ENCODE data around the gene TSPAN4. TPM values are rescaled to one million over a fixed set of nuclear protein-coding genes. Genes with fewer than 3 reads are reported as not detected.

TSPAN4 gene
- total and polyA plus RNA-seq, 10 of the 15 experiments (the other 5 are each of a cell fraction or from before 2014, with no cell fraction given): 0.37 to 14.0 (median 8.5) TPM; not detected in 1

DNA sequence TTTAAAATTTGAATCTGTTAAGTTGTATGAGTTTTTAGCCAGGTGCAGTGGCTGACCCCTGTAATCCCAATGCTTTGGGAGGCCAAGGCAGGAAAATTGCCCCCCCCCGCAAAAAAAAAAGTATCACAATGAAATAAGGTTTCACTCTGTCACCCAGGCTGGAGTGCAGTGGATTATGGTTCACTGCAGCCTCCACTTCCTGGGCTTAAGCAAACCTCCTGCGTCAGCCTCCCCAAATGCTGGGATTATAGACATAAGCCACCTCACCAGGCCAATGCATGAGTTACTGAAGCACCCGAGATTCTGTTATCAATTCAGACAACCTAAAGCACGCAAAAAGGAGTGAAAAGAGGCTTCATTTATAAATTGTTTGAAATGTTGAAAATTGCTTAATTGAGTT is 70.4 kb downstream of the TSPAN4 start:
- intact Hi-C loops (cut with micrococcal nuclease; ENCODE audit: unreplicated experiment): loop anchor here (5.0 kb wide), 1 partner anchor 71 kb away; the partner anchor contains the start of genes POLR2L and TSPAN4
- TF ChIP-seq, protein P1, sequence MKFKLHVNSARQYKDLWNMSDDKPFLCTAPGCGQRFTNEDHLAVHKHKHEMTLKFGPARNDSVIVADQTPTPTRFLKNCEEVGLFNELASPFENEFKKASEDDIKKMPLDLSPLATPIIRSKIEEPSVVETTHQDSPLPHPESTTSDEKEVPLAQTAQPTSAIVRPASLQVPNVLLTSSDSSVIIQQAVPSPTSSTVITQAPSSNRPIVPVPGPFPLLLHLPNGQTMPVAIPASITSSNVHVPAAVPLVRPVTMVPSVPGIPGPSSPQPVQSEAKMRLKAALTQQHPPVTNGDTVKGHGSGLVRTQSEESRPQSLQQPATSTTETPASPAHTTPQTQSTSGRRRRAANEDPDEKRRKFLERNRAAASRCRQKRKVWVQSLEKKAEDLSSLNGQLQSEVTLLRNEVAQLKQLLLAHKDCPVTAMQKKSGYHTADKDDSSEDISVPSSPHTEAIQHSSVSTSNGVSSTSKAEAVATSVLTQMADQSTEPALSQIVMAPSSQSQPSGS (IDR thresholded peaks at IDR 0.05; ENCODE audit: low read length): no peak
- TF ChIP-seq ZNF24 (IDR thresholded peaks at IDR 0.05): no peak
- TF ChIP-seq NFYA (IDR thresholded peaks at IDR 0.05; ENCODE audit: borderline replicate concordance, low read depth, low read length): no peak
- no peak for TF ChIP-seq NBN (IDR thresholded peaks at IDR 0.05)
- 78% methylated on average over 4 of the region's 4 CpGs for WGBS (ENCODE audit: insufficient coverage, insufficient replicate concordance, low lambda C conversion rate, missing lambda C conversion rate)

DNA sequence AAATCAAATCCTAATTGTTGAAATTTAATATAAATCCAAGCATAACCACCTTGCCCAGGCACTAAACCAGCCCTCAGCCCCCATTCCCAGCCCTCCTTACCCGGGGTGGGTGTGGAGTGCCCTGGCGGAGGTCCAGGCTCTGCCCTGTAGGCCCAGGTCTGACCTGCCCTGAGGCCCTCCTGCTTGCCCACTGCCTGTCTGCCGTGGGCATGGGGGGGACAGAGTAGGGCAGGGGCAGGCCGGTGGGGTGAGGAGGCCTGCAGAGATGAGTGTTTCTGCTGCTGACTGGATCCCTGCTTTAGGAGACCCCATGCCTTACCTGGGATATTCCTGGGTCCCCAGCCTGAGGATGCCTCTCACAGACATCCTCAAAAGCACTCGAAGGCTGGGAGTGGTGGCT is 71.6 kb downstream of the TSPAN4 start:
- Histone ChIP-seq H3K9me3 (replicated peaks; ENCODE audit: control insufficient read depth, insufficient read depth, low read length) (no peaks in the 10 kb centered on the region), H3K9ac (ENCODE audit: control insufficient read depth, insufficient read depth, low read length) (no peak overlapping the region), H2AFZ (ENCODE audit: control insufficient read depth, low read depth, low read length) (no peak overlapping the region), H3K4me1 (ENCODE audit: control insufficient read depth, insufficient read depth, low read length) (peaks cover 4% of the 10 kb centered on the region), H3K27me3 (replicated peaks in 1 of 2; ENCODE audit: control insufficient read depth in 2 of 2, insufficient read depth in 2 of 2, low read length in 1 of 2) (no peaks in the 10 kb centered on the region), H4K20me1 (ENCODE audit: control insufficient read depth, insufficient read depth) (no peaks in the 10 kb centered on the region), H3K27ac (ENCODE audit: control insufficient read depth, insufficient read depth) (no peak overlapping the region), H3K4me3 (no peak overlapping the region), H3K79me2 (ENCODE audit: control insufficient read depth, insufficient read depth, low read length) (peaks cover 14% of the 10 kb centered on the region), H3K36me3 (ENCODE audit: control insufficient read depth in 2 of 2, insufficient read depth in 2 of 2, low read length in 1 of 2) (no peaks in the 10 kb centered on the region), H3K4me2 (ENCODE audit: control insufficient read depth, insufficient read depth) (no peak overlapping the region)
- POLR2A ChIA-PET: no interaction called here
- intact Hi-C loops (cut with micrococcal nuclease; ENCODE audit: unreplicated experiment): loop anchor here (5.0 kb wide), 1 partner anchor 72 kb away; the partner anchor contains the start of genes POLR2L and TSPAN4
- no peak for DNase-seq (ENCODE audit: low read depth, low spot score)
- CTCF ChIA-PET: no interaction called here
- WGBS (ENCODE audit: insufficient coverage, insufficient replicate concordance, low lambda C conversion rate, missing lambda C conversion rate): 41% methylated on average over 5 of the region's 5 CpGs
- in situ Hi-C loops (cut with MboI): no loop called here
- RAD21 ChIA-PET (ENCODE audit: unreplicated experiment): no interaction called here
- SMC1A ChIA-PET (ENCODE audit: uncharacterized antibody, unreplicated experiment): no interaction called here
- BruUV-seq (replicated peaks): no TSS peak
- no peak for ATAC-seq
- FAIRE-seq: no peak
- TF ChIP-seq NR2C2 (IDR thresholded peaks at IDR 0.05; ENCODE audit: borderline replicate concordance, control insufficient read depth, insufficient read length, low read depth) (no peak), EP300 (IDR thresholded peaks at IDR 0.05; ENCODE audit: borderline replicate concordance in 1 of 2, control insufficient read depth in 1 of 2, low read depth in 2 of 2, low read length in 2 of 2) (no peak), SREBF1 (IDR thresholded peaks at IDR 0.05; ENCODE audit: low read length) (no peak), SIN3A (IDR thresholded peaks at IDR 0.05; ENCODE audit: low read depth, low read length) (no peak), ESRRA (IDR thresholded peaks at IDR 0.05; ENCODE audit: low read length) (no peak), CBX3 (IDR thresholded peaks at IDR 0.05; ENCODE audit: borderline replicate concordance, low read depth) (no peak), ZZZ3 (IDR thresholded peaks at IDR 0.05; ENCODE audit: control insufficient read depth, insufficient read length, low read depth) (no peak), ATF7 (IDR thresholded peaks at IDR 0.05; ENCODE audit: low read depth) (no peak)
- TF ChIP-seq, protein P2, sequence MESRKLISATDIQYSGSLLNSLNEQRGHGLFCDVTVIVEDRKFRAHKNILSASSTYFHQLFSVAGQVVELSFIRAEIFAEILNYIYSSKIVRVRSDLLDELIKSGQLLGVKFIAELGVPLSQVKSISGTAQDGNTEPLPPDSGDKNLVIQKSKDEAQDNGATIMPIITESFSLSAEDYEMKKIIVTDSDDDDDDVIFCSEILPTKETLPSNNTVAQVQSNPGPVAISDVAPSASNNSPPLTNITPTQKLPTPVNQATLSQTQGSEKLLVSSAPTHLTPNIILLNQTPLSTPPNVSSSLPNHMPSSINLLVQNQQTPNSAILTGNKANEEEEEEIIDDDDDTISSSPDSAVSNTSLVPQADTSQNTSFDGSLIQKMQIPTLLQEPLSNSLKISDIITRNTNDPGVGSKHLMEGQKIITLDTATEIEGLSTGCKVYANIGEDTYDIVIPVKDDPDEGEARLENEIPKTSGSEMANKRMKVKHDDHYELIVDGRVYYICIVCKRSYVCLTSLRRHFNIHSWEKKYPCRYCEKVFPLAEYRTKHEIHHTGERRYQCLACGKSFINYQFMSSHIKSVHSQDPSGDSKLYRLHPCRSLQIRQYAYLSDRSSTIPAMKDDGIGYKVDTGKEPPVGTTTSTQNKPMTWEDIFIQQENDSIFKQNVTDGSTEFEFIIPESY (IDR thresholded peaks at IDR 0.05): no peak
- TF ChIP-seq, protein P3, sequence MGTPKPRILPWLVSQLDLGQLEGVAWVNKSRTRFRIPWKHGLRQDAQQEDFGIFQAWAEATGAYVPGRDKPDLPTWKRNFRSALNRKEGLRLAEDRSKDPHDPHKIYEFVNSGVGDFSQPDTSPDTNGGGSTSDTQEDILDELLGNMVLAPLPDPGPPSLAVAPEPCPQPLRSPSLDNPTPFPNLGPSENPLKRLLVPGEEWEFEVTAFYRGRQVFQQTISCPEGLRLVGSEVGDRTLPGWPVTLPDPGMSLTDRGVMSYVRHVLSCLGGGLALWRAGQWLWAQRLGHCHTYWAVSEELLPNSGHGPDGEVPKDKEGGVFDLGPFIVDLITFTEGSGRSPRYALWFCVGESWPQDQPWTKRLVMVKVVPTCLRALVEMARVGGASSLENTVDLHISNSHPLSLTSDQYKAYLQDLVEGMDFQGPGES (IDR thresholded peaks at IDR 0.05): no peak

More for the DNA sequence above, 70.4 kb downstream of the TSPAN4 start:
- POLR2A ChIA-PET: no interaction called here
- DNase-seq (ENCODE audit: low read depth, low spot score) (no peak), ATAC-seq (no peak), FAIRE-seq (no peak)
- Histone ChIP-seq H3K27me3 (replicated peaks in 1 of 2; ENCODE audit: control insufficient read depth in 2 of 2, insufficient read depth in 2 of 2, low read length in 1 of 2) (no peaks in the 10 kb centered on the region), H3K36me3 (ENCODE audit: control insufficient read depth in 2 of 2, insufficient read depth in 2 of 2, low read length in 1 of 2) (no peaks in the 10 kb centered on the region), H3K9me3 (replicated peaks; ENCODE audit: control insufficient read depth, insufficient read depth, low read length) (no peaks in the 10 kb centered on the region), H3K4me2 (ENCODE audit: control insufficient read depth, insufficient read depth) (no peak overlapping the region), H3K79me2 (ENCODE audit: control insufficient read depth, insufficient read depth, low read length) (peaks cover 17% of the 10 kb centered on the region), H2AFZ (ENCODE audit: control insufficient read depth, low read depth, low read length) (no peak overlapping the region), H4K20me1 (ENCODE audit: control insufficient read depth, insufficient read depth) (no peaks in the 10 kb centered on the region), H3K27ac (ENCODE audit: control insufficient read depth, insufficient read depth) (no peak overlapping the region), H3K4me3 (no peak overlapping the region), H3K9ac (ENCODE audit: control insufficient read depth, insufficient read depth, low read length) (no peak overlapping the region), H3K4me1 (ENCODE audit: control insufficient read depth, insufficient read depth, low read length) (peaks cover 15% of the 10 kb centered on the region)
- RAD21 ChIA-PET (ENCODE audit: unreplicated experiment): no interaction called here
- no TSS peak for BruUV-seq (replicated peaks)
- in situ Hi-C loops (cut with MboI): no loop called here
- CTCF ChIA-PET: no interaction called here
- SMC1A ChIA-PET (ENCODE audit: uncharacterized antibody, unreplicated experiment): no interaction called here
